SIG-M5 (cell line): Measurements from ENCODE around the gene WDR3.

Source experiments
- DNase-seq: peaks from one replicate; lab custom pipeline; 2025; lab: John Stamatoyannopoulos, UW

WDR3 gene

GRCh38 chr1:117952386-117952785 lies 22.8 kb downstream of the WDR3 start:
- DNase-seq, result no peak

- no peak for DNase-seq
Measured at GRCh38 chr1:117959364-117959763, 29.8 kb downstream of the WDR3 start.

- no peak for DNase-seq
Measured at GRCh38 chr1:117964290-117965038, 34.9 kb downstream of the WDR3 start.

GRCh38 chr1:117967477-117967876 lies 37.9 kb downstream of the WDR3 start:
- DNase-seq, result no peak

GRCh38 chr1:117967881-117968280 lies 38.3 kb downstream of the WDR3 start:
- no peak for DNase-seq

GRCh38 chr1:117970252-117970651 lies 40.7 kb downstream of the WDR3 start:
- no peak for DNase-seq

GRCh38 chr1:117971777-117972176 lies 42.2 kb downstream of the WDR3 start:
- DNase-seq, result no peak

GRCh38 chr1:117976381-117976780 lies 46.8 kb downstream of the WDR3 start:
- DNase-seq, result no peak

- no peak for DNase-seq
Measured at GRCh38 chr1:117981455-117982192, 52.1 kb downstream of the WDR3 start.

- DNase-seq, result no peak
Measured at GRCh38 chr1:117985239-117985638, 55.7 kb downstream of the WDR3 start.

- DNase-seq, result no peak
Measured at GRCh38 chr1:117985973-117986372, 56.4 kb downstream of the WDR3 start.

GRCh38 chr1:118004312-118004711 lies 74.8 kb downstream of the WDR3 start:
- DNase-seq, result no peak

GRCh38 chr1:118007391-118007790 lies 77.9 kb downstream of the WDR3 start:
- no peak for DNase-seq

- DNase-seq, result no peak
Measured at GRCh38 chr1:118008011-118008410, 78.5 kb downstream of the WDR3 start.

- no peak for DNase-seq
Measured at GRCh38 chr1:118012515-118013124, 83.1 kb downstream of the WDR3 start.

- DNase-seq, result no peak
Measured at GRCh38 chr1:118013336-118013735, 83.8 kb downstream of the WDR3 start.

- DNase-seq, result no peak
Measured at GRCh38 chr1:118013938-118014337, 84.4 kb downstream of the WDR3 start.
